ENCODE data around the gene TSPAN9. TPM values are rescaled to one million over a fixed set of nuclear protein-coding genes. Genes with fewer than 3 reads are reported as not detected.

The TSPAN9 gene
- total RNA-seq, 1 donor: 0.54 TPM

- DNase-seq (ENCODE audit: low read depth in 2 of 3, low spot score in 2 of 3): peak in 1 of 3 donors; percentile 17
These were observed 124.3 kb downstream of the TSPAN9 start for GRCh38 chr12:3201339-3202051.

- no peak for DNase-seq (ENCODE audit: low read depth in 2 of 3, low spot score in 2 of 3)
These were observed 124.9 kb downstream of the TSPAN9 start for GRCh38 chr12:3202096-3202495.

GRCh38 chr12:3202734-3203446 is 125.7 kb downstream of the TSPAN9 start:
- peak; percentile 25 to 71 (median 47) for DNase-seq (ENCODE audit: low read depth in 2 of 3, low spot score in 2 of 3)

- no peak for DNase-seq (ENCODE audit: low read depth in 2 of 3, low spot score in 2 of 3)
These were observed 126.5 kb downstream of the TSPAN9 start for GRCh38 chr12:3203713-3204112.

GRCh38 chr12:3204143-3204542 is 127.0 kb downstream of the TSPAN9 start:
- DNase-seq (ENCODE audit: low read depth in 2 of 3, low spot score in 2 of 3): no peak

DNA sequence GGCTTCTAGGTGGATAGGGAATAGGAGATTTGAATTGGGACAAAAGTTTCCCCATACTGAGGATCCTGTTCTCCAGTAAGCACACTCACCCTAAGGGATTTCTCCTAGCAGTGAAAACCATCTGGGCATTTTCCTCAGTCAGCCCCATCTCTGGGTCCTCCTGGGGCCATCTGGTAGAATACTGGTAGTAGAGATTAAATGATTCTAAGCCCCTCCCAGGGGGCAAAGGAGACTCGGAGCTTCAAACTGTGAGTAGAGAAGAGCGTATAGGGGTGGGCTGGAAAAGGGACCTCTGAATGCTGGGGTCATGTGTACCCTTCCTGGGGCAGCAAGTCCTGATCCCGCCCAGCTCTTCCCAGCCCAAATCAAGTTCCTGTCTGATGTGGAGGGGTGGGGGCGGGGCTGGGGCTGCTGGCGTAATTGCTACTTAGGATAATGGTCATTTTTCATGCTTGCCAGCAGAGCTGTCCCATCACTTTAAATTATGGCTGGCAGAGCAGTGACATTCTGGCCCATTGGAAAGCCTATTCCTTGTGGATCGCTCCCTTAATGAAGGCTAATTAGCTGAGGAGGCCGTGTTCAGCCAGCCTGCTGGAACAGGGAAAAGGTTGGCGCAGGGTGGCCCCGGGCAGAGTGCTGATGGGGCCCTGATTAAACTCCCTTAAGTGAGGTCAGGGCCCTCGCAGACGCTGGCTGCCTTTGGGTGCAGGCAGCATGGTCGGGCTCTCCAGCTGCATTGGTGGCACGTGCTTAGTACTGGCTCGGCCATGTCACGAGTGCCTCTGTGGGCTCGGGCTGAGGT is 127.8 kb downstream of the TSPAN9 start:
- no peak for DNase-seq (ENCODE audit: low read depth in 2 of 3, low spot score in 2 of 3)

DNA sequence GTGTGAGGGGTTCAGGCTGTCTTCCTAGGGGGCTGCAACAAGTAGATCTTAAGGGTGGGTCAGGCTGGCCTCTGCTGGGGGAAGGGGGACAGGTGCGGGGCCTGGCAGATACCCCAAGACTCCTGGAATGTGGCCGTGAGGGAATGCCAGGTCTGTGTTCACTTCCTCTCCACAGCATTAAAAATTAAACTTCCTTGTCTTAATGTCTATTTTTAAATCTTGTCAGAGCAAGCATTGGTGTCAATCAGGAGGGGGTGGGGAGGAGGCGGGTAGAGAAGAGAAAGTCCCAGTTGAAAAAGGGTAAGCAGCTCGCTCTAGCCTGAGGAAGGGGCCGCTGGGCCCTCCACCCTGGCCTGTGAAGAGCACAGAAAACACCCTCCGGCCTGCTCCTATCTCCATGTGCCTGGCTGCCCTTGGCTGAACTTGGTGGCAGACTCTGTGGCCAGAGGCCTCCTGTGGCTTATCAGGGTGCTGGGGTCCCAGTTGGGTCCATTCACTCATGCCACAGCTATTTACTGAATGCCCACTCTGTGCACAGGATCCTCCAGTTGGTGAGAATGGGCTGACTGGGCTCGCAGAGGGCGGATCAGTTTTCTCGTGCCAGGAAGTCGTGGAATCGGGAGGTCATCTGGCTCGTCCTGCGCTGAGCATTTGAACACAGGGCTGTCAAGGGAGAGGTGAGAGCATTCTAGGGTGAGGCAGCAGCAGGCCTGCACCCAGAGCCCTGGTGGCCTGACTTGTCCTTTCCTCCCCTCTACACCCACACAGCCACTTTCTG is 128.8 kb downstream of the TSPAN9 start:
- no peak for DNase-seq (ENCODE audit: low read depth in 2 of 3, low spot score in 2 of 3)

DNA sequence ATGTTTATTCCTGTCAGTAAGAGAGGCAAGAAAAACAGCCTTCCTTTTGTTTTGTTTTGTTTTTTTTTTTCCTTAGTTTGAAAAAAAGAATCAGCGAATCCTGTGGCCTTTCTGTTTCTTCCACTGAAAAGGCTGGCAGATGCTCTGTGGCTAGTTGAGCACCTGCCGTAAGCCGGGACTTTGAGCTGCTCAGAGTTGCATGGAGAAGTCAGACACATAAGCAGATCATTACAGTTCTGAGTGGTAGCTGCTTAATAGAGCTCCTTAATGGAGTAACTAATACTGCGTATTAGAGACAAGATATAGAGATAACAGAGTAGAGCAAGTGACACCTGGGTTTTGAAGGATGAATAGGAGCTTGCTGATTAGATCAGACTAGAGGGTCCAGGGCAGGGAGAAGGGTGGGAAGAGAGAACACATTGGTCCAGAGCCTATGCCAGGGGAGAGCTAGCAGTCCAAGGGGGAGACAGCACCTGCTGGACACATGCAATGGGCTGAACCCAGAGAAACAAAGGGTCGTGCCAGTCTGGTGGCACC is 129.4 kb downstream of the TSPAN9 start:
- DNase-seq (ENCODE audit: low read depth in 2 of 3, low spot score in 2 of 3): no peak

GRCh38 chr12:3207175-3207574 is 130.0 kb downstream of the TSPAN9 start:
- DNase-seq (ENCODE audit: low read depth in 2 of 3, low spot score in 2 of 3): no peak

GRCh38 chr12:3207858-3208257 is 130.7 kb downstream of the TSPAN9 start:
- DNase-seq (ENCODE audit: low read depth in 2 of 3, low spot score in 2 of 3): no peak

DNA sequence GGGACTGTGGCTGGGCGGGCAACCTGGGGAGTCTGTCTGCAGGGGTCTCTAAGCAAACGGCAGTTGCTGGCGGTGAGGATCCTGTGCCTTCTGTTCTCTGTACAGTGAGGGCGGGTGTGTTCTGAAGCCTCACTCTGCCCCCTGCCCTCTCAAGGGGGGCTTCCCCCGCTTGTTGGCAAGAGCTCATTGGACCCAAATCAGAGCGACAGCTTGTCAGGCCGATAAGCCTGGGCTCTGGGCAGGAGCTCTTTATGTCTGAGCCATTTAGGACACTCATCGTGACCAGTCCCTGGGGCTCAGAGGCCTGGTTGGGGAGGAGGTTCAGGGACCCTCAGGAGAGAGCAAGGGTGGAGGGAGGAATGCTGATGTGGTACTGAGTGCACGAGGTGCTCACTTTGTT is 136.0 kb downstream of the TSPAN9 start:
- no peak for DNase-seq (ENCODE audit: low read depth in 2 of 3, low spot score in 2 of 3)

DNA sequence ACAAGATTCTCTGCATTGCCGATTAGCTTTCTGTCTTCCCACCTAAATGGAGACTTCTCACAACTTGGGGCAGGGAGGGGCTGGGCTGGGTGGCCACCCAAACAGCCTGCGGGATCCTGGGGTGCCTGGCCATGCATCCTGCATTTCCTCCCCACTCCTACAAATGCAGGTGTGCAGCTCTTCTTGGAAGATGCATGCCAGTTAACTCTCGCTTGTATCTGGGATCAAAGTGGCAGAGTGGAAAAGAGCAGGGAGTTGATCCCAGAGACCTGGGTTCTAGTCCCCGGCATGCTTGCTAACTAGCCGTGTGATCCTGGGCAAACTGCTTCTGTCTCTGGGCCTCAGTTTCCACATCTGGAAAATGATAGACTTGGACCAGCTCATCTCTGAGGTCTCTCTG is 136.6 kb downstream of the TSPAN9 start:
- DNase-seq (ENCODE audit: low read depth in 2 of 3, low spot score in 2 of 3): no peak

- no peak for DNase-seq (ENCODE audit: low read depth in 2 of 3, low spot score in 2 of 3)
These were observed 137.6 kb downstream of the TSPAN9 start for GRCh38 chr12:3214526-3215365.

DNA sequence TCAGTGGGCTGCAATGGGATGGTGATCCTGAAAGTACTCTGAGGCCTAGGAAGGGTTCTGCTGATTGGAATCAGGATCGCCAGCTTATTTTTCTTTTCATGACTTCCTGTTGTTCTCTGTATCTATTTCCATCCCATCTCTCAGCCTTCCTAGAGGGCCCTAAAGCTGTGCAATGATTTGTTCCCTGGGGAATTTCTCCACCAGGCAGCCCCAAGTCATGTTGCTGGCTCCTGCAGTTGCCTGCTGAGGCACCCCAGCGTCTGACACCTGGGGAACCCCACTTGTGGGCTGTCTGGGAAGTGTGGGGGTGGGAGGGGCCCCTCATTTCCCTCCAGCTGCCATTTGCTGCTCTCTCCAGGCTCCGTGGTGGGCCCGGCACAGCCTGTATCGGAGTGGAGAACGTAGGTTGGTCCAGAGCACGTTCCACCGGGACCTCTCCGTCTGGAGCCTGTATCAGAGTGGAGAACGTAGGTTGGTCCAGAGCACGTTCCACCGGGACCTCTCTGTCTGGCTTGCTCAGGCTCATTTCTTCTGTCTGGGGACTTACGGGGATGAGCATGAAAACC is 138.3 kb downstream of the TSPAN9 start:
- DNase-seq (ENCODE audit: low read depth in 2 of 3, low spot score in 2 of 3): no peak

GRCh38 chr12:3216097-3216496 is 138.9 kb downstream of the TSPAN9 start:
- DNase-seq (ENCODE audit: low read depth in 2 of 3, low spot score in 2 of 3): no peak

GRCh38 chr12:3216726-3217682 is 139.8 kb downstream of the TSPAN9 start:
- no peak for DNase-seq (ENCODE audit: low read depth in 2 of 3, low spot score in 2 of 3)

DNA sequence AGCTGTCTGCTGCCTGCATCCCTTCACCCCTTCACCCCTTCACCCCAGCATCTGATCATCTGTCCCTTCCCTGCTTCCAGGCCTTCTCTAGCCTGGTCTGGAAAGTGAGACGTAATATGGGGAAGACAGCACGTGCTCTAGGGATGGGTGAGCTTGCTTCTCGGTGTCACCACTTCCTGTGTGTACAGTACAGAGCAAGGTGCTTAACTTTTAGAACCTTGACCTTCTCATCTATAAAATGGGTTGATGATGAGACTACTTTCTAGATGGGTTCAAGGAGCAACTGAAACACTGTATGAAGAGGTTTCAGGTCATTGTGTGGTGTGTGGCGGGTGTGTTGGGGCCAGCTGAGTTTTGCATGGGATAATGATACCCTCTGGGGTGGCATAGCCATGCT is 140.5 kb downstream of the TSPAN9 start:
- DNase-seq (ENCODE audit: low read depth in 2 of 3, low spot score in 2 of 3): no peak

Data from hematopoietic multipotent progenitor cell (in vitro differentiated cells).